NCI-H82 (cell line): ENCODE results near the gene SLC6A3.
A peak's percentile ranks its signal among the peaks of the same experiment; 100 is the strongest.
"Not testable (repeated sequence)": the region's sequence is repeated elsewhere in the genome, so short reads cannot be mapped to it uniquely, and the experiment has no call there.

Experiments
- DNase-seq: peaks from one replicate; lab custom pipeline; 2025; lab: John Stamatoyannopoulos, UW

Gene SLC6A3

GRCh38 chr5:1477341-1477740 lies 32.1 kb upstream of the SLC6A3 start:
- DNase-seq = no peak

DNA sequence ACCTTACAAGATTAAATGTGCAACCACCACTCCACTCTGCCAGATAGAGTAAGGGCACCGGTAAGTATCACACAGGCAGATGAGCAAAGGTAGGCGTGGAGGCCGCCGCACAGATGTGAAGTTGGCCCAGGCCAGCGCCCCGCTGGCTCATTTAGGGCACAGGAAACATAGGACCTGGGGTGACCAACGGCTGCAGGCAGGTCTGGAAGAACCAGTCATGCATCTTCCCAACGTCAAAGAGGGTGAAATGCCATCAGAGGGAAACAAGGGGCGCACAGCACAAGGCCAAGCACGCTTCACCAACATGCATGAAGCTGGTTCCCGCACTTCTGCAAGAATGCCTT lies 31.7 kb upstream of the SLC6A3 start:
- no peak for DNase-seq

GRCh38 chr5:1476181-1476966 lies 31.1 kb upstream of the SLC6A3 start:
- no peak for DNase-seq

DNA sequence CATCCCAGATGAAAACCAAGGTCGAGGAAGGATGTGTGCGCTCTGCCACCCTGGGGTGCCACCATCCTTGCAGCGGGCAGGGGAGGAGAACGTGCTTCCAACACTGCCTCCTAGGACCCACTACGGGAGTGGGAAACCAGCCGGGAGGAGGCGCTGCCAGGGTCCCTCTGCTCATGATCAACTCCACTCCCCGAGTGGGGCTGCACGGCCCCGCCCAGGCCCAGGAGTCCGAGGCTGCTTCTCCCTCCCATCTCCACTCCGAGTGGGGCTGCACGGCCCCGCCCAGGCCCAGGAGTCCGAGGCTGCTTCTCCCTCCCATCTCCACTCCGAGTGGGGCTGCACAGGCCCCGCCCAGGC lies 30.3 kb upstream of the SLC6A3 start:
- DNase-seq = not testable (repeated sequence)

GRCh38 chr5:1474866-1475543 lies 29.8 kb upstream of the SLC6A3 start:
- no peak for DNase-seq

DNA sequence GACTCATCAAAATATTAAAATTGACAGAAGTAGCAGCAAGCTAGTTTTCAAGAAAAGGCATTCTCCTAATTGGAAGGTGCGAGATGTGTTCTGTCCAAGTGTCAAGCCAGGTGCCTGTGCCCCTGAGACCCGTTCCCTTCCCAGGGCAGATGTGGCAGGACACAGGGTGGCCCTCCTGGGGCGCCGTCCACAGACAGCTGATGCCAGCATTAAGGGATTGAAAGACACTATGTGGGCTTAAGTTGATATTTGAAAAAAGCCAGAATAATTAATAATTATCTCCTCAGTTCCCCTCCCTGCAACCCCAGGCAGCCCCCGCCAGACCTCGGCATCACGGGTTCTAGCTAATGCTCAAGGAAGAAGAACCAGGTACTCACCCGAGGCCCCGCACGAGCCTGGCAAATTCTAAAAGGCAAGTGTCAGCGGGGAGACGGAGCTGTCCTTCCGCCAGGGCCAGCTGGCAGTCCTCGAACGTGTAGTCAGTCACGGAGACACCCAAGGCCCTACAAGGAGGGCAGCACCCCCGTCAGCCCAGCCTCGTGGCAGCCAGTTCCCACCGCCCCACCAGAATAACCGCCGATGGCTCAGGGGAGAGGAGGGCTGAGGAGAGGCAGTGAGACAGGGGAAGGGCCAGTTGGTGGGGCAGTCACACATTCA lies 29.1 kb upstream of the SLC6A3 start:
- DNase-seq = no peak

DNA sequence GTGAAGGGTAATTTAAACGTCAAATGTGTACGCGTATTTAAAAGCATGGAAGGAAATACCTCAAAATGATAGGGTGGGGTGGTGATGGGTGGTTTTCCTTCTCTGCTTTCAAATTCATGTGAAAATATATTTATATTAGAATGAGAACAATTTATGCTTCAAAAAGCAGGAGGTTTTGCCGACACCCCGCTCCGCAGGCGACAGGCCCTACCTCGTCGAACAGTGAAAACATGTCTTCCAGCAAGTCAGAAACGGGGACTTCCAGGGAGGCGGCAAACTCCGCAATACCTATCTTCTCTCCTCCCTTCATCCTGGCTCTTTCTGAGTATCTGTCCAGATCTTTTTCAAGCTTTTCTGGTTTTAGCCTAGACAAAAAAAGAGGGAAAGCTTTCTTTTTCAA lies 28.5 kb upstream of the SLC6A3 start:
- no peak for DNase-seq

GRCh38 chr5:1472964-1473628 lies 27.9 kb upstream of the SLC6A3 start:
- DNase-seq = no peak

GRCh38 chr5:1471997-1472963 lies 27.0 kb upstream of the SLC6A3 start:
- no peak for DNase-seq

DNA sequence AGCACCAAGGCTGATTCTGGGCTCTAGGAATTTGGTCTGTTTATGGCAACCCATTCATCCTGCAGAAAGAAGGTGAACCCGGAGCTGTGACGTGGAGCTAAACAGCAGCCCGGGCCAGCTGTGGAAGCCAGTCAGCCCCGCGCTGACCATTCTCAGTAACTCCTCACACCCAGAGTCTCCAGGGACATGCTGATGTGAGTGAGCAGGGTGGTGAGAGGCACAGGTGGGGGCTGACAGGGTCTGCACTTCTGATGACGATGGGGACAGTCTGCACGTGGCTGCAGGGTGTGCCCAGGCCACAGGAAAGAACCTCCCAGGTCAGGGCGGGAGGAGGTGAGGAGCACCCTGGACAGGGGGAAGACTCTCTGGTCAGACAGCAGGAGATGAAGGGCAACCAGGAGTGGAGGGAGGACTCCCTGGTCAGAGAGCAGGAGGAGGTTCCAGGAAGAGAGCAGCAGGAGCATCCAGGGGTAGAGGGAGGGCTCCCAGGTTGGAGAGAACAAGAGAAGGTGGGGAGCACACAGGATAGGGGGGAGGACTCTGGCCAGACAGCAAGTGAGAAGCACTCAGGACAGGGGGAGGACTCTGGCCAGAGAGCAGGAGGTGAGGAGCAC lies 26.1 kb upstream of the SLC6A3 start:
- DNase-seq = no peak

DNA sequence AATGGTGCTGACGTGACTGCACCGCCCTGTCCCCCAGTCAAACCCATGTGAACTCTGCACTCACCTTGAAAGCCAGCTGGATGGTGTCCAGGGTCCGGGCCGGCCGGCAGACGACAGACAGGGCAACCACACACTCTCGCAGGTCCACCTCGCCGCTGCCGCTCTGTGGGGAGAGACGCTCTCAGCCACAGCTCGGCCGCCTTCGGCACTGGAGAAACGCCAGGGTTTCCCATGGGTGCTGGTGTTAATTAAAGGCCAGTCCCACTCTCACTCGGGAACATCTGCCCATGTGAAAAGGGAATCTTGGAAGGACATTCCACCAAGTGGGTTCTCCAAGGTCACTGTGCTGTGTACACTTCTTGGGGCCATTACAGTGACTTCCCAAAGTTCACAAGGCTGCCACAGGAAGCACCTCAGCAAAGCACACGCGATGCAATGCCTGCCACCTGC lies 25.5 kb upstream of the SLC6A3 start:
- no peak for DNase-seq

- no peak for DNase-seq
These were observed 23.6 kb upstream of the SLC6A3 start for GRCh38 chr5:1468629-1469527.

GRCh38 chr5:1468247-1468612 lies 23.0 kb upstream of the SLC6A3 start:
- peak; percentile 43 for DNase-seq

- DNase-seq = no peak
These were observed 22.4 kb upstream of the SLC6A3 start for GRCh38 chr5:1467341-1468246.

- DNase-seq = no peak
These were observed 21.5 kb upstream of the SLC6A3 start for GRCh38 chr5:1466631-1467265.

DNA sequence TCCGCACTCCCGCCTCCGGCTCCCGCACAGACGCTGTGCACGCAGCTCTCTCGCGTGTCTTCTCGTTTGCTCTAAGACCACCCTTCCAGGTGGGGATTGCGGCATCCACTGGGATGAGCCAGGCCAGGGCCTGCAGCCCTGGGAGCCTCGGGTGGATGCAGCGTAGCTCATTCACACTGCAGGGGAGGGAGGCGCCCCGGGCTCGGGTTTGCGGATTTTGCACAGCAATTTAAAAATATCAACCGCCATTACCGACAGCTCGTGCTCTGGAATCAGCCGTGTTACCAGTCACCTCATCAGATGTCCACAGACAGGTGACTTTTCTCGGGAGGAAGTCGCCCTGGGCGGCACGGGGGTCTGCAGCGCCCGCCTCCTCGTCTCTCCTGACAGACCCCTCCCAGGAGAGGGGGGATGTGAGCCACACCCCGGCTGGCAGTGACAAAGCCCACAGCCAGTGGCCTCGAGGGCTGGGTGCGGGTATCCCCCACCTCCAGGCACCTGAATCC lies 20.8 kb upstream of the SLC6A3 start:
- no peak for DNase-seq

GRCh38 chr5:1465117-1465516 lies 19.9 kb upstream of the SLC6A3 start:
- no peak for DNase-seq

DNA sequence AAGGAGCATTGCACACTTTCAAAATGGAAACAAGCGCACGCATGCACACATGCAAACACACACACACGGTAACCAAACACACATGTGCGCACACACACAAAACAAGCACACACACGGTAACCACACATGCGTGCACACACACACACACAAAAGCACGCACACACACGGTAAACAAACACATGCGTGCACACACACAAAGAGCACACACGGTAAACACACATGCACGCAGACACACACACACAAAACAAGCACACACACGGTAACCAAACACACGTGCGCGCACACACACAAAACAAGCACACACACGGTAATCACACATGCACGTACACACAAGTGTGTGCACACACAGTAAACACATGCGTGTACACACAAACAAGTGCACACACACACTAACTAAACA lies 19.3 kb upstream of the SLC6A3 start:
- DNase-seq = no peak
